Fibroblast of mammary gland (primary cell): Measurements from ENCODE around the gene CAST.

Experiments
- DNase-seq: peaks from one replicate; pipeline ENCODE4 v3.0.0-alpha.2; 2010; ENCODE audit warnings: low read depth
- H3K4me3 ChIP-seq: 2 replicates; pipeline ENCODE4 v1.5.1; 2011; ENCODE audit warnings: low read depth, mild to moderate bottlenecking, low read length, moderate library complexity; ENCODE audit not compliant: control insufficient read depth
- TF ChIP-seq, protein P1 (sequence below): conservative IDR thresholded peaks from 2 replicates; pipeline ENCODE4 v1.5.1; 2011; ENCODE audit warnings: low read depth, low read length, inconsistent platforms; ENCODE audit not compliant: control insufficient read depth, insufficient read depth

CAST gene

DNA sequence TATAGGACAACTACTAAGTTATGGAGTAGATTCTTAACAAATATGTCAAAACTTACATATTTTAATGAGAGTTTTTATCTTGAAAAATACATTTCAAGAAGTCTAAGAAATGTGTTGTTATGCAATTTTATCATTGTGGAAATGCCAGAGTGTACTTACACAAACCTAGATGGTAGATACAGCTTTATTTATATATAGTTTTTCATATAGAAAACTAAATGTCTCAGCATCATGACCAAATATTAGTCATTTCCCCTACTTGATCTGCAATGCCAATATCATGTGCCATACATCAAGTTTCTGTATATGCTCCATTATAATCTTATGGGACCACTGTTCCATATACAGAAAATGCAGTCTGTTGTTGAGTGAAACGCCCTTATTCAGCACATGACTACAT lies 28.7 kb downstream of the CAST start:
- no peak for DNase-seq
- TF ChIP-seq, protein P1, sequence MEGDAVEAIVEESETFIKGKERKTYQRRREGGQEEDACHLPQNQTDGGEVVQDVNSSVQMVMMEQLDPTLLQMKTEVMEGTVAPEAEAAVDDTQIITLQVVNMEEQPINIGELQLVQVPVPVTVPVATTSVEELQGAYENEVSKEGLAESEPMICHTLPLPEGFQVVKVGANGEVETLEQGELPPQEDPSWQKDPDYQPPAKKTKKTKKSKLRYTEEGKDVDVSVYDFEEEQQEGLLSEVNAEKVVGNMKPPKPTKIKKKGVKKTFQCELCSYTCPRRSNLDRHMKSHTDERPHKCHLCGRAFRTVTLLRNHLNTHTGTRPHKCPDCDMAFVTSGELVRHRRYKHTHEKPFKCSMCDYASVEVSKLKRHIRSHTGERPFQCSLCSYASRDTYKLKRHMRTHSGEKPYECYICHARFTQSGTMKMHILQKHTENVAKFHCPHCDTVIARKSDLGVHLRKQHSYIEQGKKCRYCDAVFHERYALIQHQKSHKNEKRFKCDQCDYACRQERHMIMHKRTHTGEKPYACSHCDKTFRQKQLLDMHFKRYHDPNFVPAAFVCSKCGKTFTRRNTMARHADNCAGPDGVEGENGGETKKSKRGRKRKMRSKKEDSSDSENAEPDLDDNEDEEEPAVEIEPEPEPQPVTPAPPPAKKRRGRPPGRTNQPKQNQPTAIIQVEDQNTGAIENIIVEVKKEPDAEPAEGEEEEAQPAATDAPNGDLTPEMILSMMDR: no peak

GRCh38 chr5:96691503-96692303 lies 29.5 kb downstream of the CAST start:
- H3K4me3 ChIP-seq: no peak overlapping the region
- TF ChIP-seq, protein P1: no peak
- DNase-seq: no peak

More for the DNA sequence above, 28.7 kb downstream of the CAST start:
- no peak overlapping the region for H3K4me3 ChIP-seq

- H3K4me3 ChIP-seq: no peak overlapping the region
- TF ChIP-seq, protein P1: no peak
- peak; percentile 74 for DNase-seq
These were observed 30.3 kb downstream of the CAST start for GRCh38 chr5:96692441-96692840.

GRCh38 chr5:96699186-96699820 lies 37.1 kb downstream of the CAST start:
- no peak overlapping the region for H3K4me3 ChIP-seq
- peak; percentile 49 for DNase-seq
- TF ChIP-seq, protein P1: no peak

DNA sequence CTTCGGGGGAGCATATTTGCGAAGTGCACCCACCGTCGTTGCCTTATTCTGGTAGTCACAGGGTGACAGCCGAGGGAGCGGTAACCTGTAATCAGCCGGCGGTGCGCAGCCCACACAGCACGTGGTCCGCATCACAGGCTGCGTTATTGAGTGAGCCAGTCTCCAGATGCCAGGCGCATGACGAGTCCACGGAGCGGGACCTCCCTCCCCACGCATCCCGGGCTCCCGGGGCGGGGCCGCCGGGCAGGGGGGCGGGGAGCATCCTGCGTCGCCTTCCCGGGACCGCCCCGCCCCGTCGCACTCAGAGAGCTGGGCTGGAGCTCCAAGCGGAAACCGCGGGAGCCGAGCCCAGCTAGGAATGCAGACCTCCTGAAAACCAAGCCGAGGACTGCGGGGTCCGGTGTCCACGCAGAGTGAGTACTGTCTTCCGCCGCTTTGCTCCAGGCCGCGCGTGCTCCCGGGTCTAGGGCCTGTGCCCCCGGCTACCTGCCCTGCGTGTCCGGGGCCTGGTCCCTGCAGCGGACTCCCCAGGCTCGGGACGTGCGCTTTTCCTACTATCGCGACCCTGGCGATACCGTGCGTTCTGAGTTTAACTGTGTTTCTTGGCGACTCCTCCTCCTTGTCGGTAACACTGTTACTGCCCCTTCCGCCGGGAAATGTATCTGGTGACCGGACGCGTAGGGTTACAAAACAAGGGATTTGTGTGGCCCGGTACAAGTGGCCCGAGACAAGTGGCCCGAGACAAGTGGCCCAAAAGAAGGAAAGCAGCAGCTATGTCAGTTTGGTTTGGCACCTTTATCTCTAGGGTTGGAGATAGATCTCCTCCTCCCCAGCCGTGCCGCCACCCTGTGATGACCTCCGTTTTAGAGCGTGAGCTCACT lies 40.6 kb downstream of the CAST start:
- peak; percentile 94 for DNase-seq
- H3K4me3 ChIP-seq: peak overlapping the region; percentile 65

More for the DNA sequence above, 40.6 kb downstream of the CAST start:
- TF ChIP-seq, protein P1: no peak
